Measurements from ENCODE around the gene ALK. TPM values are rescaled to one million over a fixed set of nuclear protein-coding genes. Genes with fewer than 3 reads are reported as not detected.

ALK gene
- total and polyA plus RNA-seq, 10 of the 15 experiments (the other 5 are each of a cell fraction or from before 2014, with no cell fraction given) = 0.11 TPM; not detected in 9

GRCh38 chr2:29213888-29214291 is 707.5 kb downstream of the ALK start:
- DNase-seq (ENCODE audit: low read depth, low spot score) (no peak), FAIRE-seq (no peak), ATAC-seq (no peak)
- H2AFZ ChIP-seq (ENCODE audit: control insufficient read depth, low read depth, low read length) = no peak overlapping the region
- TF ChIP-seq YY1 (IDR thresholded peaks at IDR 0.05; ENCODE audit: low read depth, low read length) = no peak
- no peak for TF ChIP-seq ESRRA (IDR thresholded peaks at IDR 0.05; ENCODE audit: low read length)
- no peak for TF ChIP-seq NFYB (IDR thresholded peaks at IDR 0.05; ENCODE audit: insufficient read depth, low read depth, low read length)
- no peak for TF ChIP-seq MTA2 (IDR thresholded peaks at IDR 0.05; ENCODE audit: low read depth)
- no peak for TF ChIP-seq ZSCAN29 (IDR thresholded peaks at IDR 0.05)
- TF ChIP-seq JUNB (IDR thresholded peaks at IDR 0.05) = no peak
- no peak for TF ChIP-seq BMI1 (IDR thresholded peaks at IDR 0.05; ENCODE audit: borderline replicate concordance)
- TF ChIP-seq CEBPZ (IDR thresholded peaks at IDR 0.05; ENCODE audit: low read depth, low read length) = no peak
- TF ChIP-seq MTA3 (IDR thresholded peaks at IDR 0.05; ENCODE audit: borderline replicate concordance, low read length) = no peak
- no peak for TF ChIP-seq USF1 (IDR thresholded peaks at IDR 0.05; ENCODE audit: borderline replicate concordance, extremely low read length, insufficient read depth, low read depth, low read length)
- TF ChIP-seq ATF7 (IDR thresholded peaks at IDR 0.05; ENCODE audit: low read depth) = no peak
- TF ChIP-seq CEBPB (IDR thresholded peaks at IDR 0.05; ENCODE audit: borderline replicate concordance in 1 of 2, low read depth in 2 of 2, low read length in 2 of 2) = no peak
- no peak for TF ChIP-seq RAD21 (IDR thresholded peaks at IDR 0.05; ENCODE audit: insufficient read depth, low read depth, low read length)
- TF ChIP-seq YBX1 (IDR thresholded peaks at IDR 0.05) = no peak
- no peak for TF ChIP-seq RBBP5 (conservative IDR thresholded peaks at IDR 0.05)
- TF ChIP-seq POU2F2 (IDR thresholded peaks at IDR 0.05; ENCODE audit: borderline replicate concordance, low read depth, low read length) = no peak
- no peak for TF ChIP-seq TCF3 (IDR thresholded peaks at IDR 0.05; ENCODE audit: borderline replicate concordance, insufficient read depth, low read depth, low read length)
- TF ChIP-seq ZBTB33 (IDR thresholded peaks at IDR 0.05) = no peak
- TF ChIP-seq NR2C2 (IDR thresholded peaks at IDR 0.05; ENCODE audit: borderline replicate concordance, control insufficient read depth, insufficient read length, low read depth) = no peak
- H4K20me1 ChIP-seq (ENCODE audit: control insufficient read depth, insufficient read depth) = no peaks in the 10 kb centered on the region
- H3K4me1 ChIP-seq (ENCODE audit: control insufficient read depth, insufficient read depth, low read length) = no peaks in the 10 kb centered on the region
- intact Hi-C loops (cut with micrococcal nuclease; ENCODE audit: unreplicated experiment) (no loop called here), in situ Hi-C loops (cut with MboI) (no loop called here)
- no peaks in the 10 kb centered on the region for H3K27me3 ChIP-seq (replicated peaks in 1 of 2; ENCODE audit: control insufficient read depth in 2 of 2, insufficient read depth in 2 of 2, low read length in 1 of 2)
- RAD21 ChIA-PET (ENCODE audit: unreplicated experiment) = no interaction called here
- no peaks in the 10 kb centered on the region for H3K36me3 ChIP-seq (ENCODE audit: control insufficient read depth in 2 of 2, insufficient read depth in 2 of 2, low read length in 1 of 2)
- no peak overlapping the region for H3K27ac ChIP-seq (ENCODE audit: control insufficient read depth, insufficient read depth)
- POLR2A ChIA-PET = no interaction called here
- CTCF ChIA-PET = no interaction called here
- SMC1A ChIA-PET (ENCODE audit: uncharacterized antibody, unreplicated experiment) = no interaction called here
- BruUV-seq (replicated peaks) = no TSS peak
- no peak overlapping the region for H3K9ac ChIP-seq (ENCODE audit: control insufficient read depth, insufficient read depth, low read length)
- 46% methylated on average over 9 of the region's 9 CpGs for WGBS (ENCODE audit: insufficient coverage, insufficient replicate concordance, low lambda C conversion rate, missing lambda C conversion rate)
- H3K4me3 ChIP-seq = no peak overlapping the region
- H3K79me2 ChIP-seq (ENCODE audit: control insufficient read depth, insufficient read depth, low read length) = no peaks in the 10 kb centered on the region
- no peaks in the 10 kb centered on the region for H3K9me3 ChIP-seq (replicated peaks; ENCODE audit: control insufficient read depth, insufficient read depth, low read length)
- H3K4me2 ChIP-seq (ENCODE audit: control insufficient read depth, insufficient read depth) = no peak overlapping the region

Data from GM12878 (cell line).